SKM-1 treated with dmso at 0.1 percent for 144 hours (cell line): ENCODE data around the gene FARP1.

Source experiments
- DNase-seq: peaks from one replicate; lab custom pipeline; 2025; ENCODE audit not compliant: unreplicated experiment; lab: John Stamatoyannopoulos, UW

Gene FARP1, protein sequence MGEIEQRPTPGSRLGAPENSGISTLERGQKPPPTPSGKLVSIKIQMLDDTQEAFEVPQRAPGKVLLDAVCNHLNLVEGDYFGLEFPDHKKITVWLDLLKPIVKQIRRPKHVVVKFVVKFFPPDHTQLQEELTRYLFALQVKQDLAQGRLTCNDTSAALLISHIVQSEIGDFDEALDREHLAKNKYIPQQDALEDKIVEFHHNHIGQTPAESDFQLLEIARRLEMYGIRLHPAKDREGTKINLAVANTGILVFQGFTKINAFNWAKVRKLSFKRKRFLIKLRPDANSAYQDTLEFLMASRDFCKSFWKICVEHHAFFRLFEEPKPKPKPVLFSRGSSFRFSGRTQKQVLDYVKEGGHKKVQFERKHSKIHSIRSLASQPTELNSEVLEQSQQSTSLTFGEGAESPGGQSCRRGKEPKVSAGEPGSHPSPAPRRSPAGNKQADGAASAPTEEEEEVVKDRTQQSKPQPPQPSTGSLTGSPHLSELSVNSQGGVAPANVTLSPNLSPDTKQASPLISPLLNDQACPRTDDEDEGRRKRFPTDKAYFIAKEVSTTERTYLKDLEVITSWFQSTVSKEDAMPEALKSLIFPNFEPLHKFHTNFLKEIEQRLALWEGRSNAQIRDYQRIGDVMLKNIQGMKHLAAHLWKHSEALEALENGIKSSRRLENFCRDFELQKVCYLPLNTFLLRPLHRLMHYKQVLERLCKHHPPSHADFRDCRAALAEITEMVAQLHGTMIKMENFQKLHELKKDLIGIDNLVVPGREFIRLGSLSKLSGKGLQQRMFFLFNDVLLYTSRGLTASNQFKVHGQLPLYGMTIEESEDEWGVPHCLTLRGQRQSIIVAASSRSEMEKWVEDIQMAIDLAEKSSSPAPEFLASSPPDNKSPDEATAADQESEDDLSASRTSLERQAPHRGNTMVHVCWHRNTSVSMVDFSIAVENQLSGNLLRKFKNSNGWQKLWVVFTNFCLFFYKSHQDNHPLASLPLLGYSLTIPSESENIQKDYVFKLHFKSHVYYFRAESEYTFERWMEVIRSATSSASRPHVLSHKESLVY

DNA sequence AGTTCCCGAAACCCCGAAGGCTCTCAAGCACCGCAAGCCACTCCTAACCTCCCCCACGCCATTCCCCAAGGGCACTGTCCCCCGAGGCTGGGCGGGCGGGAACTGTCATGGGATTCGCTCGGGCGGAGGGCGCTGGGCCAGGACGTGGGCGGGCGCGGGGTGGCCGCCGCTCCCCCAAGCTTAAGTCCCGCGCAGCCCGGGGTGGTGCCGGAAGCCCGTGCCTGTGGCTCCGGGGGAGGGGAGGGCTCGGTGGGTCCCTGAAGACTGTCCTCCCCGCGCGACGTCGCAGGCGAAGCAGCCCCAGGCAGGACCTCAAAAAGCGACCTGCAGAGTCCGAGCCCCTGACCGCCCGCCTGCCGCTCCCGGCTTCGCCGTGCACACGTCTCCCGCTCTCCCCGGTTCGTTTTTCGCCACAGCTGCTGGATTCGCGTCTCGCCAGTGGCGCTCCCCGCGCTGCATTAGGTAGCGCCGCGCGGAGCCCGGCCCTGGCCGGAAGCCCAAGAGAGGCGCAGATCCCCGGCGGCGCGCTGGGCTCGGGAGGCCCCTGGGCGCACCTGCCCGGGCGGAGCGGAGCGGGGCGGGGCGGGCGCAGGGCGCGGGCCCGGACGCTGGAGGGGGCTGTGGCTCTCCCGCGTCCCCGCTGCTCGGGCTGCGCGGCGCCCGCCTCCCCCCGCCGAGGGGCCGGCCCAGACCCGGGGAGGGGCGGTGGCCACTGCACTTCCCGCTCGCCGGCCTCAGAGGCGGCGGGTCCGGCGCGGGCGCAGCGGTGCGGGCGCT is at the start of gene FARP1:
FARP1 (plus strand) TSS at position 715 of the 777 bp plus-strand sequence. CDS start 70,149 bp downstream, outside the sequence.
- no peak for DNase-seq

DNA sequence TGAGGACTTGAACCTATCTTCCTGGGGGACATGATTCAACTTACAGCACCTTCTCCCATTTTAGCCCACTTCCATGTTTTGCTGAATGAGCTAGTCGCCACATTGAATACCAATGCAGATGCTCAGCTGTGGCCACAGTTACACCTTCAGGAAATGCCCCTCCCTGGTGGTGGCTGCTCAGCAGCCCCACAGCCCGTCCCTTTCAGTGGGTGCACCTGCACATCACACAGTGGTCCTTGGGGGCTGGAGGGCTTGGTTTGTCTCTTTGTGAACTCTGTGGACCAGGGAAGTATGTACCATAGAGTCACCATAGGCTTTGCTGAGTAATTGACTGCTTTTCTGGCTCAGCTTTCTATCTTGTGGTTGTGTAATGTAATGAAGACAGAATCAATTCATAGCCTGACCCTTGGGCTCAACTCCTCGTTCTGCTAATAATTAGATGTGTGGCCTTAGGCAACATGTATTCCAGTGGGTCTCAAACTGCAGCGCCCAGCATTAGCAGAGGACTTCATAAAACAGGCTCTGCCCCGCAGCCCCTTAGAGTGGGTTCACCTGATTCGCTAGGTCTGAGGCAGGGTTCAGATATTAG is 48.1 kb upstream of the FARP1 start:
- no peak for DNase-seq

DNA sequence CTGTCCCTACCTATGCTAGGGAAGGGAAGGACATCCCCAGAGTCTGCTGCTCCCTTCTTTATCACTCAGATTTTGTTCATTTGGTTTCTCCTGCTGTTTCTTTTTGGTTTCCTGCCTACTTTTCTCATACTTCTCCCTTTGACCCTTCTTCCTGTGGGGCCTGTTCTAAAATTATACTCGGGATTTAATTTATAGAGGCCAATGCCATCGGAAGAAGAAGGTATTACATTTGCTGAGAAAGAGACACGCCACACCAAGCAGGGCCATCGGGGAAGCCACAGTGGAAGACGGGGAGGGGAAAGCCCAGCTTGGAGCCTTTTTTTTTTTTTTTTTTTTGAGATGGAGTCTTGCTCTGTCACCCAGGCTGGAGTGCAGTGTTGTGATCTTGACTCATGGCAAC is 46.8 kb upstream of the FARP1 start:
- no peak for DNase-seq

DNA sequence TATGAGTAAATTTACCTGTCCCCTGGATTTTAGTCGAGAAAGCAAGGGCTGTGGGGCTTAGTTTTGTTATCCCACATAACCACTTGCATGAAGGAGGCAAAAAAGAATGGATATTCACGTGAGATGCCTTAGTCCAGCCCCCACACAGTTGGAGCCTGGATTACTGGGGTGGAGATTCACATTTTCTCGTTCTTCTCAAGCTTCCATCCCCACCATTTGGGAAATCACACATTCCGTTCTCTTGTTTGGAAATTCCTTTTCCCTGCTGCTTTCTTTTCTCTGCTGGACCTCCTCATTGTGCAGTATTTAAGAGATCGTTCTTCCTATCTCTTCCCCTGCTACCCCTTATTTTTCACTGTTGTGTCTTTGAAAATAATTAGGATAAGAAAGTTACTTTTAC is 45.1 kb upstream of the FARP1 start:
- no peak for DNase-seq

DNA sequence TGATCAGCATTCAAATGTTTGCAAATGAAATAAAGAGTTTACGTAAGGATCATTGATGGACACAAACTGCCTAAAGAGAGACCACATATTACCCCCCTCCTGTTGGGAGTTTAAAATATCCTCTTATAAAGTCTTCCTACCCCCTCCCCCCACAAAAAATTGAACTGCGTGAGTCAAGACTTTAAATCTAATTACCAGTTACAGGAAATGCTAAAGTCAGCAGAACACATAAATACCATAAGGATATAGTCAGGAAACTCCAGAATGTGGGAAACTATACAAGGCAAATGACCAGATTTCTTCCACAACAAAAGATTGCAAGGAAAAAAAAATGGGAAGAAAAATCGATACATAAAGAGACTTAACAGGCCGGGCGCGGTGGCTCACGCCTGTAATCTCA is 44.4 kb upstream of the FARP1 start:
- no peak for DNase-seq

DNA sequence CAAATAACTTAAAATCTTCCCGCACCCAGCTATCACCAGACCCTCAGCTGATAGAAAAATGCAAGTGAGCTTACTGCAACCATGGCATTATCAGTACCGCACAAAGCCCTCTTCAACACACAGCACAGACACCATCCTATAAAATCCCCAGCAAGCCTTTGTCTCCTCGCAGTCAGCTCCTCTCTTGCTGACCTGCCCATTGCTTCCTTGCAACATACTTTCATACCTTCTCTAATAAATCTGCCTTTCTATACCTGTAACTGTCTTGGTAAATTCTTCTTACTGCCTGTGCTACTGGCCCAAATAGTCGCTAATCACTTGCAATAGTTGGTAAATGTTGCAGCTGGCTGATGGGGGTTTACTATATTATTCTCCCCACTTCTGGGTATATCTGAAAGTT is 43.3 kb upstream of the FARP1 start:
- DNase-seq, result no peak

DNA sequence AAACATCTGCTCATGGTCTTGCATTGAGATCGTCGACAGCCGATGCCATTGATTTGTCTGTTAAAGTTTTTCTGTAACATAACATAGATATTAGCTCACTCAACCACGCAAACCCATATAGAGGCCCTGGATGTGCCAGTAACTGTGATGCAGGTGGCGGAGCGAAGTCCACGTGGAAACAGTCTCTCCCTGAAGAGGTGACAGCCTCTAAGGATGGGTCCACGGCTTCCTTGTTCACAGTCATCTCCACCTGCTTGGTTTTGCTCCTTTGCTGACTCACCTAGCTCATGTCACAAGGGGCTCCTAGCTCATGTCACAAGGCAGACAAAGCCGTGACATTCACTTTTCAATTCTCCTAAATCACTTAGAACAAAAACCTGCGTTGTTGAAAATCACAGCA is 42.4 kb upstream of the FARP1 start:
- DNase-seq, result no peak

DNA sequence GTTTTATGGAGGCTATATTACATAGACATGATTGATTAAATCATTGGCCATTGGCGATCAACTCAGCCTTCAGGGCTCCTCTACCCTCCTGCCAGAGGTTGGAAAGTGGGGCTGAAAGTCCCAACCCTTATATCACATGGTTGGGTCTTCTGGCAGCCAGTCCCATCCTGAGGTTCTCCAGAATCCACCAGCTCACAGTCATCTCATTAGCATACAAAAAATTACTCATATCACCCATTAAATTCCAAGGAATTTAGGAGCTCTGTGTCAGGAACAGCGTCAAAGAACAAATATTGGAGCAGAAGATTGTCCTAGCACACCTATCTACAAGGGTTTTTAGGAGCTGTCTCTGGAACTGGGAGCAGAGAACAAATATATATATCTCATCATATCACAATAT is 39.4 kb upstream of the FARP1 start:
- no peak for DNase-seq

DNA sequence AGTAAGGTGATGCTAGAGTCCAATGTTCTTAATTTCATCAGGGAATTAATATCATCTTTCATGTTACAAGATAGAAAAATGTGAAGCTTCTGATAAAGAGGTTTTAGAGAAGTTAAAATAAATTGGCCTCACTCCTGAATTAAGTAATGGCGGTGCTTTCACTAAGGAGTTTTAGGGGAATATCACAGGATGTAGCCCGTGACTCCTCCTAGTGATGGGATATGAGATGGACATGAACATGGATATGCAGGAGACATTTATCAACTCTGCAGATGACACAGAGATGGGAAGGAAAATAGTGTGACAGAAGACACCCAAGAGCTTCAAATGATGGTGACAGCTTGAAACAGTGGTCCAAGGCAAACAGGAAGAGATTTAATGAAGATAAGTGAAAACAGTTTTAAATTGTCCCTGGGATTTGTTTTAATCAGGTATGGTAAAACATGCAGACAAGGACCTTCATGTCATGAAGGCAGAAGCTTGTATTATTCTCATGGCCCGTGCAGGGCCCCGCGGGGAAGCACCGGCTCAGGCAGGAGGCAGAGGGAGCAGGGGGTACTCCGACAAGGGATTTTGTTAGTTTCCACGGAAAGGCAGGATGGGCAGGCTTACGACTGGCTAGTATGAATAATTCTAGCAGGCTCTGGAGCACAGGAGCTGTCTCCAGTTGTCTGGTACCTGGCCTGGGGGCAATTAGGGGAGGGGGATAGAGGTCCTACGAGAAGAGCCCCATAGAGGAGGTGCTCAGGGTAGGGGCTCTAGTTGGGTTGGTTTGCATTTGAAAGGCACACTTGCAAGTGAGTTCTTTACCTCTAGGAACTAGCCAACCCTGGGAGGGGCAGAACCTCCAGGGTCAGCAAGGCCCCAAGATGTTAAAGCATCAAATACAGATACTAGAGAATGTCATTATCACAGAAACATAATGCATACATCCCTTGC is 38.7 kb upstream of the FARP1 start:
- no peak for DNase-seq

DNA sequence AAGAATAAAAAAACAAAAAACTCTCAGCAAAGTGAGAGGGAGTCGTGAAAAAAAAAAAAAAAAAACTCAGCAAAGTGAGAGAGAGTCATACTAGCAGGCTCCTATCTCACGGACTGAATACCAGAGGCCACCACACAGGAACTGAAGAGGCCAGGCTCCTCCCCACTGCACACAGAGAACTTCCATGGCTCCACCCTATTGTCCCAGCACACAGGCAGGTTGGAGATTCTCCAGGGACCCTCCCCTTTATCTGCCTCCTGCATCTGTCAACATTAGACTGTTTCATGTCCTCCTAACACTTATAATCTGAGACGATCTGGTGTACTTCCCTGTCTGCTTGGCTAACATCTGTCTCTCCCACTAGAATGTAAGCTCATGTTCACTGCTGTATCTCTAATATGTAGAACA is 37.0 kb upstream of the FARP1 start:
- no peak for DNase-seq

DNA sequence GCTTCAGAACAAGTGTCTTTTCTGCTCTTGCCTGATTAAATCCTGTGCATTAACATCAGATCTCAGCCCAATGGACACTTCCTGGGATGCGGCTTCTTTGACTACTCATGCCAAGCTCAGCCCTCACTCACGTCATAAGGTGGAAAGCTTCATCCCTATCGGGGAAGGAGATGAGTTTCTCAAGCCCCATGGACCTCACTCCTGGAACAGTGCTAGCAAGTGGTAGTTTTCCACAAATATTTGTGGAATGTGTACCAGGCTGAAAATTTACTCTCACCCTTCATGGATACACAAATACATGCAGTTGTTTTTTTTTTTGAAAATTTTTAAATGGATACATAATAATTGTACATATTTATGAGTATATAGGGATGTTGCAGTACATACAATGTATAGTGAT is 34.6 kb upstream of the FARP1 start:
- DNase-seq, result no peak

DNA sequence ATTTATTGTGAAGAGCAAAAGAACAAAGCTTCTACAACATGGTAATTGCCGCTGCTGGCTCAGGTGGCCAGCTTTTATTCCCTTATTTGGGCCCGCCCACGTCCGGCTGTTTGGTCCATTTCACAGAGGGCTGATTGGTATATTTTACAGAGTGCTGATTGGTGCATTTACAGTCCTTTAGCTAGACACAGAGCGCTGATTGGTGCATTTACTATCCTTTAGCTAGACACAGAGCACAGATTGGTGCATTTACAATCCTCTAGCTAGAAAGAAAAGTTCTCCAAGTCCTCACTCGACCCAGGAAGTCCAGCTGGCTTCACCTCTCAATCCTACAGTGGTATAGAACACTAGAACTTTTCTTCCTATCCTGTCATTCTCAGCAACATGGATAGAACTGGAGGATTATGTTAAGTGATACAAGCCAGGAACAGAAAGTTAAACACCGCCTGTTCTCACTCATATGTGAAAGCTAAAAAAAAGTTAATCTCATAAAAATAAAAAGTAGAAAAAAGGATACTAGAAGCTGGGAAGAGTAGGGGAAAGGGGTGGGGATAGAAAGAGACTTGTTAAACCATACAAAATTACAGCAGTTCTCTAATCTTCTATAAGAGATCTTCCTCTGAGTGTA is 33.6 kb upstream of the FARP1 start:
- no peak for DNase-seq

DNA sequence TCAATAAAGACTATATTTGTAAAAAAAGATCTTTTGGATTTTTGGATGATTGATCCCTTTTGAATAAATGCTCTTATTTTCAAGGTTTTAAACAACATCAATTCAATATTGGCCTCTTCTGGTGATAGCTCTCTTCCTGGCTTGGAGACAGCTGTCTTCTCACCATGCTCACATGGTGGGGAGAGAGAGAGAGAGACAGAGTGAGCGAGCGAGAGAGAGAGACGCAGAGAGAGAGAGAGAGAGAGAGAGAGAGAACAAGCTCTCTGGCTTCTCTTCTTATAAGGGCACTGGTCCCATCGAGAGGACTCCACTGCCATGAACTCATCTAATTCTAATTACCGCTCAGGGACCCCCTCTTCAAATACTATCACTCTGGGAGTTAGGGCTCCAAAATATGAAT is 32.1 kb upstream of the FARP1 start:
- no peak for DNase-seq

DNA sequence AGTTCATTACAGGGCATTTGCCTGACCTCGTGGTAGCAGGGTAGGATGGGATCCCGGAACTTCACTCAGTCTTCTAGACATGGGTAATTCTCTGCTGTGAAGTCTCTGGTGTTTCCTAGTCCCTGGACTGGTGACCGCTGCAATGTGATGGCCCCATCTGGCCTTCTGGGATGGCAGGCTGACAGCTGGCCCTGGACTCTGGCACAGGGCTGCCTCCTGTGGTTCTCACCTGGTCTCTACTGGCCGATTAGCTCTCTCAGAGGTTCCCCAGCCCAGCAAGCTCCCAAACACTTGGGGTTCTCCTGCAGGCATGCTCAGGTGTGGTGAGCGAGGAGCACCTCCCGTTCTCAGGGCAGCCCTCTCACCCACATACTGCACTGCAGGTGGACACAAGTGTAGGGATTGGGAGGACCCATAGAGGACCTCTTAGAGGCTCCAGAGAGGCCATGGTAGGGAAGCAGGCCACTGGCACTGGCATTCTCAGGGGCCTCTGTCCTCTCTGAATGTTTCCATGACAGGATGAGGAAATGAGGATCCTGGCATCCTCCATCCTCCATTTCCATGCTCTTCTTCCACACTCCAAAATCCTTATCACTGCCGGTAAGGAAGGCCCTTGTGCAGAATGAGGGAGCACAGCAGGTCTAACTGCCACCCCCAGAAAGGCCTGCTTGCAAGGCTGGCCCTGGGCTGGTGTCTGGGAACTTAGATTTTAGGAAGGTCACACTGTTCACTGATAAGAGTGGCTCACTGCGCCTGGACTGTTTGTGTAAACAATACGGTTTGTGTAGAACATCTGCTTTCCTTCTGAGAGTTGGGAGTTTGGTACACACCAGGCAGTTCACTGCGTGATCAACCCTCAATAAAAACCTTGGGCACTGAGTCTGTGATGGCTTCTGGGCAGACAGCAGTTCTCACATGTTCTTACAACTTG is 31.5 kb upstream of the FARP1 start:
- DNase-seq, result no peak

DNA sequence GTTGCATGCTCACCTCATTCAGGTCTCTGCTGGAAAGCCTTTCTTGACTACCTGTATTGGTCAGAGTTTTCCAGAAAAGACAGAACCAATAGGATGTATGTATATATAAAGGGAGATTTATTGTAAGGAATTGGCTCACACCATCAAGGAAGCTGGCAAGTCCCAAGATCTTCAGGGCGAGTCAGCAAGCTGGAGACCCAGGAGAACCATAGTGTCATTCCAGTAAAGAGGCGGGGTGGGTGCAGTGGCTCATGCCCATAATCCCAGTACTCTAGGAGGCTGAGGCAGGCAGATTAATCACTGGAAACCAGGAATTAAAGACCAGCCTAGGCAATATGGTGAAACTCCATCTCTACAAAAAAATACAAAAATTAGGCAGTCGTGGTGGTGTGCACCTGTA is 30.4 kb upstream of the FARP1 start:
- no peak for DNase-seq

DNA sequence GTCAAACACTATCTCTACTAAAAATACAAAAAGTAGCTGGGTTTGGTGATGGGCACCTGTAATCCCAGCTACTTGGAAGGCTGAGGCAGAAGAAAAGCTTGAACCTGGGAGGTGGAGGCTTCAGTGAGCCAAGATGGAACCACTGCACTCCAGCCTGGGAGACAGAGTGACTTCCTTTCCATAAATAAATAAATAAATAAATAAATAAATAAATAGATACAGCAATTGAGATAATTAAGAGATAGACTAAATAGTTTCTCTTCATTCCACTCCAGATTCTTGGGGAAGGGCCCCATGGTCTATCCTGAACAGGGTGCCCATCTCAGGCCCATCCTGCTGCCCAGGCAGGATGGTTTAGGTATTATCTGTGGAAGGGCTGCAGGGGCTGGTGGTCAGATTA is 24.0 kb upstream of the FARP1 start:
- DNase-seq, result no peak

DNA sequence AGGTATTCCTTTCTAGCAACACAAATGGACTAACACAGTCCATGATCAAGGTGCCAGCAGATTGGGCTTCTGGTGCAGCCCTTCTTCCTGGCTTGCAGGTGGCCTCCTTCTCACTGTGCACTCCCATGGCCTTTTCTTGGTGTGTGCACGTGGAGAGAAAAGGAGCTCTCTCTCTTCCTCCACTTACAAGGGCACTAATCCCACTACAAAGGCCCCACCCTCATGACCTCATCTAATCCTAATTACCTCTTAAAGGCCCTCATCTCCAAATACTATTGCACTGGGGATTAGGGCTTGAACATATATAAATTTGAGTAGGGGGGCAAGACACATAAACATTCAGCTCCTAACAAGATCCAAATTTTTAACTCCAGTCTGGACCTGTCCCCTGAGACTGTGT is 19.7 kb upstream of the FARP1 start:
- no peak for DNase-seq

DNA sequence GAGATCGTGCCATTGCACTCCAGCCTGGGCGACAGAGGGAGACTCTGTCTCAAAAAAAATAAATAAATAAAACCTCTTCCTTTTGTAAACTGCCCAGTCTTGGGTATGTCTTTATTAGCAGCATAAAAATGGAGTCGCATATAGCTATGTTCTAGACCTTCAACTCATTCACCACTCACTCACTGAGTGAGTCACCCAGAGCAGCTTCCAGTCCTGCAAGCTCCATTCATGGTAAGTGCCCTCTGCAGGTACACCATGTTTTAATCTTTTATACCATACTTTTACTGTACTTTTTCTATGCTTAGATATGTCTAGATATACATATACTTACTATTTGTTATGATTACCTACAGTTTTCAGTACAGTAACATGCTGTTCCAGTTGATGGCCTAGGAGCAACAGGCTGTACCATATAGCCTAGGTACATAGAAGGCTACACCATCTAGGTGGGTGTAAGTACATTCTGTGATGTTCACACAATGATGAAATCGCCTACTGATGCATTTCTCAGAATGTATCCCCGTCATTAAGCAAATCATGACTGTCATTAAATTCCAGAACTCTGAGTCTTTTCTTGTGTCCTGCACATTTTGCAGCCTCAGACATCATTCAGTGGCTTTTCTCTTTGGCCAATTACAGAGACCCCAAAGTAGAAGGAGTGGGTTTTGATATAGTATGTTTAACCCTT is 13.7 kb upstream of the FARP1 start:
- no peak for DNase-seq
